ENCODE results near the gene TOX2.
A peak's percentile ranks its signal among the peaks of the same experiment; 100 is the strongest.

Gene TOX2

DNA sequence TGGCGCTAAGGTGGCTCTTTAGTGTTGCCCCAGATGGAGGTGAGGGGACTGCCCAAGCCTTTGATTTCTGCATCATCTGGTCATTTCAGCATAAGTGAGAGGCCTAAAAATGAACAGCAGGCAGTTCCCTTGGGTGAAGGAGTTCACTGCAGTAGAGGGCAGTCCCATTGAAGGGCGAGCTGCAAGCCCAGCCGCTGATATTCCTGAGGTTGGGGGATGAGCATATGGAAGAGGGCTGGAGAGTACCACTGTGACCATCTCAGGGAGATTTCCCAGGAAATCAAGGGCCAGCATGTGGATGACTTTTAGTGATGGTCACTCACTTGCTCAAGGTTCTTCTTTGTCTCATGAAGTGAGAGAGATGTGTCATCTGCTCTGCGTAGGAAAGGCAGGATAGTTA is 9.3 kb downstream of the TOX2 start:
- Mint-ChIP-seq H3K36me3 (peaks cover 2% of the 10 kb centered on the region), H3K27ac (no peak overlapping the region), H3K27me3 (peaks cover 12% of the 10 kb centered on the region), H3K4me1 (ENCODE audit: low read depth) (peaks cover 56% of the 10 kb centered on the region), H3K9me3 (ENCODE audit: low read depth) (no peaks in the 10 kb centered on the region), H3K4me3 (no peak overlapping the region)

DNA sequence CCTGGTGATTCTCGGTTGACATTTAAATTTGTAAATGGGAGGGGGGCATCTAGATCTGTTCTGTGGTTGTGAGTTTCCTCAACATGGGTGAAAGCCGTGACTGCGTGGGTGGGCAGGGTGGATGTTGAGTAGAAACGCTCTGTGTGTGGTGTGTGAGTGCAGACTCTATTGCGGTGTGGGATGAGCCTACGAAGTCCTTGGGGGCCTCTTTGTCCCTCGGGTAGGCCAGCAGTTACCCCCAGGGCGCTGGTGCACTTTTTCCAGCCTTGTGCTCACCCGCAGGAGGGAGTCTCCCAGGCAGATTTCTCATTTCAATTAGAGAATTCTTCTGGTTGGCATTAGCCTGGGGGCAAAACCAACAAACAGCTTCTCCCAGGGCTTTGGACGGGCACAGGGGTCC is 10.6 kb downstream of the TOX2 start:
- Mint-ChIP-seq H3K27me3 (peaks cover 11% of the 10 kb centered on the region), H3K36me3 (no peaks in the 10 kb centered on the region), H3K4me3 (peak overlapping the region; percentile 69), H3K9me3 (ENCODE audit: low read depth) (no peaks in the 10 kb centered on the region), H3K4me1 (ENCODE audit: low read depth) (peaks cover 56% of the 10 kb centered on the region), H3K27ac (peak overlapping the region; percentile 41)

DNA sequence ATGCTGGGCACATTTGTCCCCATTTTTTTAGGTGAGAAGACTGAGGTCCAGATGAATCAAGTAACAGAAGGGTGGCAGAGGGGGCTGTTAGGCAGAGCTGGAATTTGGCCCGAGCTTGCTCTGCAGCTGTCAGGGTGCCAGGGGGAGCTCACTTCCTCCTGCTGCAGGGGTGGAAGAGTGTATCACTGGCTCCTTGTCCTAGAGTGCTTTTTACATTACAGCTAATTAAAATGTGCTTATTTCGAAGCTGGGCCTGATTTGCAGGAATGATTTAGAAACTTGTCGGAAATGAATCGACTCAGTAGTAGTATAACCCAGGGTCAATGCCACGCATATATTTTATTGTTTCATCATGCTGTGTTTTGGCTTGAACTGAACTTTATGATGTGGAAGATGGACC is 11.1 kb downstream of the TOX2 start:
- H3K27me3 Mint-ChIP-seq, result peaks cover 11% of the 10 kb centered on the region
- H3K4me3 Mint-ChIP-seq, result peak overlapping the region; percentile 54
- no peak overlapping the region for H3K27ac Mint-ChIP-seq
- no peaks in the 10 kb centered on the region for H3K9me3 Mint-ChIP-seq (ENCODE audit: low read depth)
- H3K36me3 Mint-ChIP-seq, result no peaks in the 10 kb centered on the region
- H3K4me1 Mint-ChIP-seq (ENCODE audit: low read depth), result peaks cover 56% of the 10 kb centered on the region

DNA sequence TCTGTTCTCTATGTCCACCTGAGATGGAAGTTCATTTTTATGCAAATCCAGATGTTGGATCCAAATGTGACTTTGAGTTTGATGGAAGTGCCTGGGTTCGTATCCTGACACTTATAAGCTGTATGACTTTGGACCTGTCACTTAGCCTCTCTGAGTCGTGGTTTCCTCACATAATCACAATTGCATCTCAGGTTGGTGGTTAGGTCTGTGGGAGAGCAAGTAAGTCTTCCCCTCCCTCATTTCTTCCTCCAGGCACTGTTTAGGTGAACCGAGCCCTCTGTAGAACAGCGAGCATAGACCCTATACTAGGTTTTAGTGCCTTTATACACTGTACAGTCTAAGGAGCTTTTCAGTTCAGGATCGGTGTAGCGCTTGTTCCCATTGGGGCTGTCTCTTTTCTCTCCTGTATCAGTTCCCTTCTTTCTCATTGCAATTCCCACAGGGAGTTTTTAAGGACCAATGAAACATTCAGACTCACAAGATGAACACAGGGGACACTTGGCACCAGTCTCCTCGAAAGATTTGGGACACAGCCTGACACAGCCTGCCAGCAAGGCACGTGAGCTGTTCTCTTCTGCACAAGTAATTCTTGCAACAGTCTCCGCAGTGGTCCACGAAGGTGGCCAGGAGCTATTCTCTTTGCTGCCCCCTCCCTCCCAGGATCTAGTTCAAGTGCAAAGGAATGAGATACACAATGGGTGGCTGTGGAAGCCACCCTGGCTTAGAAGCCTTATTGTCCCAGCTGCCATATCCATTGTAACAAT is 11.8 kb downstream of the TOX2 start:
- Mint-ChIP-seq H3K4me1 (ENCODE audit: low read depth) (peaks cover 52% of the 10 kb centered on the region), H3K27me3 (peaks cover 13% of the 10 kb centered on the region), H3K36me3 (no peaks in the 10 kb centered on the region), H3K9me3 (ENCODE audit: low read depth) (no peaks in the 10 kb centered on the region), H3K27ac (no peak overlapping the region), H3K4me3 (peak overlapping the region; percentile 18)

DNA sequence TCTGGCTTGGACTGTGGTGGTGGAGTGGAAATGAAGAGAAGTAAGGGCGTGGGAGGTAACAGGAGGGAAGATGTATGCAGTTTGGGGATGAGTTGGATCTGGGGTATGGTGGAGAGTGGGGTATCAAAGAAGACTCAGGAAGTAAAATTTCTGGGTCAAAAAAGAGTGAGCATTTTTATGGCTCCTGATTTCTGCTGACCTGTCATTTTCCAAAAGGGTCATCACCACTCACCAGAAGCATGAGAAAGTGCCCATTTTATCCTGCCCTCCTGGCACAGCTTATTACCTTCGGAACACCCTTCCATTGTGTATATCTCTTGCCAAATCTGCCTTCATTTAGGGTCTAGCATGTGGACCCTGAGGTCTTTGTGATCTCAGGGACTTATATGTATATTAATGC is 17.3 kb downstream of the TOX2 start:
- H3K27ac Mint-ChIP-seq, result no peak overlapping the region
- H3K27me3 Mint-ChIP-seq, result peaks cover 14% of the 10 kb centered on the region
- no peak overlapping the region for H3K4me3 Mint-ChIP-seq
- H3K36me3 Mint-ChIP-seq, result no peaks in the 10 kb centered on the region
- H3K9me3 Mint-ChIP-seq (ENCODE audit: low read depth), result no peaks in the 10 kb centered on the region
- peaks cover 14% of the 10 kb centered on the region for H3K4me1 Mint-ChIP-seq (ENCODE audit: low read depth)

DNA sequence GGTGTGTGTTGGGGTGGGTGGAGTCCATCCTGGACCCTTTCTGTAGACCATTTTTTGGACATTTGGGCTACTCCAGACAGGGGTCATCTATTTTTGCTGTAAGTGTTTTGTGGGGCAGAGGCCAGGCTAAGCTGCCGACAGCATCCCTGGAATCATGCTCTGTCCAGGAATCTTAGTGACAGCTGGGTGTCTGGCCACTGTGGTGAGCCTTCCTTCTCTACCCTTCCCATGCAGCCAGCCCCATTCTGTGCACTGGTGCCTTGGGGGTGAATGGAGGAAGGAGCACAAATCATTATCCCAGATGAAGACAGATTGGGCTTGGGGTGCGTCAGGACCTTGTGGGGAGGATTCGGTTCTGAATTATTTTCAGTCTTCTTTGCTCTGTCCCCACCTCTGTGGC is 20.2 kb downstream of the TOX2 start:
- H3K9me3 Mint-ChIP-seq (ENCODE audit: low read depth), result no peaks in the 10 kb centered on the region
- H3K36me3 Mint-ChIP-seq, result no peaks in the 10 kb centered on the region
- no peak overlapping the region for H3K4me3 Mint-ChIP-seq
- peaks cover 5% of the 10 kb centered on the region for H3K4me1 Mint-ChIP-seq (ENCODE audit: low read depth)
- no peak overlapping the region for H3K27ac Mint-ChIP-seq
- H3K27me3 Mint-ChIP-seq, result peaks cover 6% of the 10 kb centered on the region

DNA sequence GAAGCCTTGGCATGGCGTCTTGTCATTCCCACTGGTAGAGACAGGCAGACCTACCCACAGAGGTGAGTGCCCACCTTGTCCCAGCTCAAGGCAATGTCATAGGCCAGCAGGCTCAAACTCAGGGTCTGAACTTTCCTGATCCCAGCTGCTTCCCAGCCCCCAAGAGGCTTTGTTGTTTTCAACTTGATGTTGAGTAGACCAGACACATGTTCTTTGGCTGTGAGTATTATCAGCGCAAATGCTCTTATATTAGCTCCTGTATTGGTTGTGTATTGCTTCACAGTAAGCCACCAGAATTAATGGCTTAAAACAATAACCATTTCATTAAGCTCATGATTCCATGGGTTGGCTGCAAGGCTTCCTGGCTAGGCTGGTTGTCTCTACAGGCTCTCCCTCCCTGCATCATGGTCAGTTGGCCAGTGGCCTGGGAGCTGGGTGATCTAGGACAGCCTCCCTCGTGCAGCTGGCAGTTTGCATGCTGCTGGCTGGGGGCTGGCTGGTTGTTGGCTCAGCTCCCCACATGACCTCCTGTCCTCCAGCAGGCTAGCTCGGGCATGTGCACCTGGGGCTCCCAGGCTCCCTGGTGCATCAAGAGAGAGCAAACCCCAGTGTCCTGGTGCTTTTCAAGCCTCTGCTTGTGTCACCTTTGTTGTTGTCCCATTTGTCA is 21.6 kb downstream of the TOX2 start:
- H3K27ac Mint-ChIP-seq, result no peak overlapping the region
- no peak overlapping the region for H3K4me3 Mint-ChIP-seq
- peaks cover 9% of the 10 kb centered on the region for H3K4me1 Mint-ChIP-seq (ENCODE audit: low read depth)
- H3K27me3 Mint-ChIP-seq, result peaks cover 4% of the 10 kb centered on the region
- H3K36me3 Mint-ChIP-seq, result no peaks in the 10 kb centered on the region
- H3K9me3 Mint-ChIP-seq (ENCODE audit: low read depth), result no peaks in the 10 kb centered on the region

DNA sequence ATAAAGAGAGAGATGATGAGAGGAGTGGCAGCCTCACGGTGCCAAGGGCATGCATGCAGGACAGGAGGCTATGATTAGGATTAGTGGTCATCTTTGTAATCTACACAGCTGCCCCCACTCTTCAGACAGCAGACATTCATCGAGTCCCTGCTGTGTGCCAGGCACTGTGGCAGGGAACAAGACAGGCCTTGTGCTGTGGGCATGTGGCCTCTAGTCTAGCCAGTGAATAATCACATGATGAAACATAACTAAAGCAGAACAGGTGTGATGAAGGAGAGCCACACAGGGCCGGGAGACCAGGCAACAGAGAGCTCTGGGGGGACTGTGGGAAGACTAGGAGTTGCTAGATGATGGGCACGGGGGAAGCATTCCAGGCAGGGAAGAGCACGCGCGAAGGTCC is 22.2 kb downstream of the TOX2 start:
- no peaks in the 10 kb centered on the region for H3K36me3 Mint-ChIP-seq
- peaks cover 1% of the 10 kb centered on the region for H3K27me3 Mint-ChIP-seq
- H3K4me3 Mint-ChIP-seq, result no peak overlapping the region
- no peaks in the 10 kb centered on the region for H3K9me3 Mint-ChIP-seq (ENCODE audit: low read depth)
- H3K4me1 Mint-ChIP-seq (ENCODE audit: low read depth), result peaks cover 12% of the 10 kb centered on the region
- H3K27ac Mint-ChIP-seq, result no peak overlapping the region

DNA sequence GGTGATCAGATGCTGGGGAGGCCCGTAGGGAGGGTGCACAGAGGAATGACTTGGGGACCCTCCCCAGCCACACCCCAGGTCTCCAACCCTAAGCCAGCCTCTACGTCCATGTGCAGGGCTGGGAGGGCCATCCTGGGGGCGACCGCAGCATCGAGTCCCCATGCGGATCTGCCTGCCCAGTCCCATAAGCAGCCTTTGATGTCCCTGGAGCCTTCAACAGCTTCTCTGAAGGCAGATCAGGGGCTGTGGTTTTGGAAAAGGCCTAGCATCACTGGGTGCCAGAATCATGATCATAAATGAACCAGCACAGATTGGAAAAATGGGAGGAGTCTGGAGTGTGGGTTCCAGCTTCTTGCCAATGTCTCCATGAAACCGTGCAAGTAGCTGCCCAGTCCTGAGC is 22.9 kb downstream of the TOX2 start:
- no peaks in the 10 kb centered on the region for H3K9me3 Mint-ChIP-seq (ENCODE audit: low read depth)
- no peak overlapping the region for H3K27ac Mint-ChIP-seq
- H3K36me3 Mint-ChIP-seq, result no peaks in the 10 kb centered on the region
- peaks cover 20% of the 10 kb centered on the region for H3K4me1 Mint-ChIP-seq (ENCODE audit: low read depth)
- peaks cover 1% of the 10 kb centered on the region for H3K27me3 Mint-ChIP-seq
- no peak overlapping the region for H3K4me3 Mint-ChIP-seq

DNA sequence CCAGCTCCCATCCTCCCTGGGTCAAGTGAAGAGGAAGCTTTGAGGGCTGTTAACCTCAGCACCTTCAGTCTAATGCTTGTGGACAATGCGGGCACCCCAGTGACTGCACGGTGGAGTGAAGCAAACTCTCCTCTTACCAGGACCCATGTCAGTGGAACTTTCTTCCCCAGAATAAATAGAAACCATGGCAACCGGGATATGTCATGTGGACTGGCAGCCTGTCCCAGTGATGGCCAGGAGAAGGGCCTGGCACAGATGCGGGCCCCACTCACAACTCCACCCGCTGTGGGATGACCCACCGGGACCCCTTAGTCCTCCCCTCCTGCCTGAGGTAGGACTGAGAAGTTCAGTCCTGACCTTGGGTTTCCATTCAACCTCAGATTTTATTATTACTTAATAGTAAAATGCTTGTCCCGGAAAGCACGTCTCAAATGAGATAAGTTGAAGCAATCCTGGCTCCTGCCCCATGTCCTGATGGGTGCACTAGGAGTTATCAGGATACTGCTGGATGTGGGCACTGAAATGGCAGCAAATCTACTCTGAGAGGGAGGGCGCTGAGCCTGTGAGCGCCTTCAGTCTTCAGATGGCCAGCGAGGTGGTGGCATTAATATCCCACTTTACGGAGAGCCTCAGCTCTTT is 23.5 kb downstream of the TOX2 start:
- Mint-ChIP-seq H3K4me1 (ENCODE audit: low read depth) (peaks cover 26% of the 10 kb centered on the region), H3K36me3 (no peaks in the 10 kb centered on the region), H3K9me3 (ENCODE audit: low read depth) (no peaks in the 10 kb centered on the region), H3K27ac (no peak overlapping the region), H3K4me3 (no peak overlapping the region), H3K27me3 (peaks cover 1% of the 10 kb centered on the region)

DNA sequence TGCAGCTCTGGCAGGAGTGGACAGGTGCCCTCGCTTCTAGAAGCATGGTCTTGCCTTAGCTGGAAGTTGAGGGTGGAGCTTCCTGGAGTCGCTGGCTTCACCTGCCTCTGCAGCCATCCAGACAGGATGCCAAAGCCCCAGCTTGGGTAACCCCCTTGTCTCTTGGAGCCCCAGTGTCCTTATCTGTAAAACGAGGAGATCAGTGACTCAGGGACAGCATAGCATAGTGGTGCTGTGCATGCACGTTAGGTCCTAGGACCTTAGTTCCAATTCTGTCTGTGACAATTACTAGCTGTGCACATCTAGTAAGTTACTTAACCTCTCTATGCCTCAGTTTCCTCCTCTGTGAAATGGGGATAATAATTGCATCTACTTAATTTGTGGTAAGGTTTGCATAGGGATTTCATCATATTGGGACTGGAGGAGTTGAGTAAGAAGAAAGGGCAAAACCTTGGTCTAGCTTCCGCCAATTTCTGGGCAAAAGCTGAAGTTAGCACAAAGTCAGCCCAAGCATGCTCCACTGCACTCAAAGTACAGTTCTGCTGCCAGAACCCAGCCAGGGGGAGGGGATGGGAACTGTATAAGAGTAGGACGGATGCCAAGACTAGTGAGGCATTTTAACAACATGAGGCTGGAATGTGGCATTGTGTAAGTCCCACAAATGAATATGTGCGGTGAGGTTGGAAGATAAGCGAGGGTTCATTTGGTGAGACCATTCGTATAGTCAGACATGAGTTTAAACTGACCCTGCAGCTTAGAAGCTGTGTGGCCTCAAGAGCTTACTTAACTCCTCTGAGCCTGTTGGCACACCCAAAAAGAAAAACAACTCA is 24.5 kb downstream of the TOX2 start:
- Mint-ChIP-seq H3K4me3 (no peak overlapping the region), H3K27ac (no peak overlapping the region), H3K4me1 (ENCODE audit: low read depth) (peaks cover 29% of the 10 kb centered on the region), H3K27me3 (peaks cover 1% of the 10 kb centered on the region), H3K9me3 (ENCODE audit: low read depth) (no peaks in the 10 kb centered on the region), H3K36me3 (no peaks in the 10 kb centered on the region)

DNA sequence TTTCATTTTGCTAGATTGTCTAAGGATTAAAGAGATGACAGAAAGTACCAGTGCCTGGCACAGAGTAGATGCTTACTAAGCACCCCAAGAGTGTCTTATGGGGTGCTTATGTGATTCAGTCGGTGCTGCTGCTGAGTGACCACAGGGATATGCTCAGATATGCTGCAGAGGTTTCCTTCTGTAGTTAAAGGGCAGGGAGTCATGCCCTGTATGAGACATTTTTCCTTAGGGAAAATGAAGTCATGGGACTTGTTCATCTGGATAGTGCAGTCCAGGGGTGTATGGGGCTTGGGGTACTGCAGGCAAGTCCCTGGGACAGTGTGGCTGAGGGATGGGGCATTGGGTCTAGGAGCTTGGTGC is 25.1 kb downstream of the TOX2 start:
- H3K27ac Mint-ChIP-seq, result no peak overlapping the region
- peaks cover 30% of the 10 kb centered on the region for H3K4me1 Mint-ChIP-seq (ENCODE audit: low read depth)
- H3K36me3 Mint-ChIP-seq, result no peaks in the 10 kb centered on the region
- no peaks in the 10 kb centered on the region for H3K9me3 Mint-ChIP-seq (ENCODE audit: low read depth)
- H3K27me3 Mint-ChIP-seq, result peaks cover 1% of the 10 kb centered on the region
- no peak overlapping the region for H3K4me3 Mint-ChIP-seq

DNA sequence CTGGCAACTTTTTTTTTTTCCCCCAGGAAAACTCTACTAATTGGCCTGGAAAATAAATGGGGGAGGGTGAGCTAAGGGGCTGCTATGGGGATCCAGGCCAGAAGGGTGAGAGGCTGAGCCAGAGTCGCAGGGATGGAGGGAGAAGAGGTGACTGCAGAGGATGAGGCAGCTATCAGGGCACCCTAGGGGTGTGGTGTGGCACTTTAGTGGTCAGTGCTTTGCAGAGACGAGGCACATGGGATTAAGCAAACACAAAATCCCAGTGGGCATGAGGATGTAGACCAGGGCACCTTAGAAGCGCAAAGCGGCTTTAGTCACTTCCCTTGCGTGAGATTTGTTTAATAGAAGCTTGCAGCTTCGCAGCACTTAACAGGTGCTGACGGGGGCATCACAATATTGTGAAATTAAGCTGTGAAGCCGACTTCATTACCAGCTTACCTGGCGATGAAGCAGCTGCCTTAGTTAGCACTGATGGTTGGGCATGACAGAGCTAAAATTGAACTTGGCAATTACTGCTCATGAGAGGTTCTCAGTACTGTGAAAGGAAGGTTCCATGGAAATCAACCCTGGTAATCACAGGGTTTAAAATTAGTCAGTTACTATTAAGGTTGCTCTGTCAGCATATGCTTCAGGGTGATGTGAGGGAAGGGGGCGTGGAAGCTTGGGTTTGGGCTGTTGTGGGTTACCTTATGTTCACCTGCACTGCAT is 26.0 kb downstream of the TOX2 start:
- Mint-ChIP-seq H3K4me3 (no peak overlapping the region), H3K9me3 (ENCODE audit: low read depth) (no peaks in the 10 kb centered on the region)

DNA sequence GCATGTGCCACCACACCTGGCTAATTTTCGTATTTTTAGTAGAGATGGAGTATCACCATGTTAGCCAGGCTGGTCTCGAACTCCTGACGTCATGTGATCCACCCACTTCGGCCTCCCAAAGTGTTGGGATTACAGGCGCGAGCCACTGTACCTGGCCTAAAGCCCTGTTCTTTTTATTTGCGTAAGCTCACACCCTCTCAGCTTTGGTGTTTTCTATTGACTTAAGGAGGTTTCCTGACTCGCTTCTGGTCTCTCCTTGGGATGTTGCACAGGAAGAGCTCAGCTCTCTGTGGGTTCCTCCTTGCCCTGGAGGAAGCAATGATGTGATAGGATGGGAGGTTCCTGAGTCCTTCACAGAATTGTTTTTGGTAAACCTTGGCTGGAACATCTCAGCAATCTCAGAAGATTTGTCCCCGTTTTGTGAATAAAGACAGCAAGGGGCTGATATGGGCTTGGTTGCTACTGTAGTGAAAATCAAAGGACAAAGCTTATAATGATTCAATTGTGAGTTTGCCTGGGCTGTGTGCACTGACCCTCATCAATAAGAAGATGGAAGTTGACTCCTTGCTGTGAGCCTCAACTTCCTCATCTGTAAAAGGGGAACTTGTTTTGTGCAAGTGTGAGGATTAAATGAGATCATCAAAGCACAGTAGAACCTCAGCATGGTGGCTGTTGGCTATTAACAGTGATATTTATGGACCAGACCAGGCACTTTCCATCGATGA is 27.0 kb downstream of the TOX2 start:
- Mint-ChIP-seq H3K4me3 (no peak overlapping the region), H3K36me3 (no peaks in the 10 kb centered on the region), H3K27ac (no peak overlapping the region), H3K9me3 (ENCODE audit: low read depth) (no peaks in the 10 kb centered on the region), H3K27me3 (peaks cover 1% of the 10 kb centered on the region), H3K4me1 (ENCODE audit: low read depth) (peaks cover 49% of the 10 kb centered on the region)

More for the DNA sequence above, 26.0 kb downstream of the TOX2 start:
- Mint-ChIP-seq H3K27ac (no peak overlapping the region), H3K27me3 (peaks cover 1% of the 10 kb centered on the region), H3K4me1 (ENCODE audit: low read depth) (peaks cover 40% of the 10 kb centered on the region), H3K36me3 (no peaks in the 10 kb centered on the region)
